HG03571 (cell line): Measurements from ENCODE around the gene GET4.

ENCODE experiments used
- ATAC-seq: cut with Tn5 transposase; IDR thresholded peaks from one replicate; pipeline ENCODE4 v1.9.1; 2021; ENCODE audit not compliant: unreplicated experiment

GET4 gene

GRCh38 chr7:898460-898854 lies 22.1 kb downstream of the GET4 start:
- no peak for ATAC-seq

- ATAC-seq = no peak
Observed at GRCh38 chr7:898855-899681, 22.7 kb downstream of the GET4 start.

- no peak for ATAC-seq
Observed at GRCh38 chr7:899806-900205, 23.5 kb downstream of the GET4 start.

GRCh38 chr7:900331-901040 lies 24.1 kb downstream of the GET4 start:
- no peak for ATAC-seq

GRCh38 chr7:901041-901387 lies 24.7 kb downstream of the GET4 start:
- ATAC-seq = no peak

- ATAC-seq = no peak
Observed at GRCh38 chr7:901388-902154, 25.2 kb downstream of the GET4 start.

GRCh38 chr7:902996-903395 lies 26.6 kb downstream of the GET4 start:
- ATAC-seq = no peak

- ATAC-seq = no peak
Observed at GRCh38 chr7:903921-904755, 27.8 kb downstream of the GET4 start.

GRCh38 chr7:904847-905246 lies 28.5 kb downstream of the GET4 start:
- ATAC-seq = no peak

- ATAC-seq = no peak
Observed at GRCh38 chr7:906776-907157, 30.4 kb downstream of the GET4 start.

GRCh38 chr7:907158-907980 lies 31.0 kb downstream of the GET4 start:
- ATAC-seq = no peak

- ATAC-seq = no peak
Observed at GRCh38 chr7:908159-908581, 31.8 kb downstream of the GET4 start.

GRCh38 chr7:908591-909357 lies 32.4 kb downstream of the GET4 start:
- ATAC-seq = peak; percentile 55

- ATAC-seq = no peak
Observed at GRCh38 chr7:909358-910329, 33.3 kb downstream of the GET4 start.

GRCh38 chr7:910441-910861 lies 34.1 kb downstream of the GET4 start:
- no peak for ATAC-seq

GRCh38 chr7:910931-911431 lies 34.6 kb downstream of the GET4 start:
- no peak for ATAC-seq

- ATAC-seq = no peak
Observed at GRCh38 chr7:911791-912480, 35.6 kb downstream of the GET4 start.
